Measurements from ENCODE around the gene THRA.

DNA sequence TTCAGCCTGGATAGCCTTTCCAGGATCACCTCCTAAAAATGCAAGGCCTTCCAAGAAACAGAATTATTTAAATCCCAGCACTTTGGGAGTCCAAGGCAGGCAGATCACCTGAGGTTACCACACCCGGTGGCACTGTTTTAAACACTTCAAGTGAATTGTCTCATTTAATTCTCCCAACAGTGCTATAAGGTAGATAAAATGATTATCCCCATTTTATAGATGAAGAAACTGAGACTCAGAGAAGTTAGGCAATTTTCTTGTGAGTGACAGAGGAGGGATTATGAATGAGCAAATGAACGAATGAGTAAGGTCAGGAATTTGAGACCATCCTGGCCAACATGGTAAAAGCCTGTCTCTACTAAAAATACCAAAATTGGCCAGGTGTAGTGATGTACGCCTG lies 16.8 kb downstream of the THRA start:
- TF ChIP-seq, protein P1, sequence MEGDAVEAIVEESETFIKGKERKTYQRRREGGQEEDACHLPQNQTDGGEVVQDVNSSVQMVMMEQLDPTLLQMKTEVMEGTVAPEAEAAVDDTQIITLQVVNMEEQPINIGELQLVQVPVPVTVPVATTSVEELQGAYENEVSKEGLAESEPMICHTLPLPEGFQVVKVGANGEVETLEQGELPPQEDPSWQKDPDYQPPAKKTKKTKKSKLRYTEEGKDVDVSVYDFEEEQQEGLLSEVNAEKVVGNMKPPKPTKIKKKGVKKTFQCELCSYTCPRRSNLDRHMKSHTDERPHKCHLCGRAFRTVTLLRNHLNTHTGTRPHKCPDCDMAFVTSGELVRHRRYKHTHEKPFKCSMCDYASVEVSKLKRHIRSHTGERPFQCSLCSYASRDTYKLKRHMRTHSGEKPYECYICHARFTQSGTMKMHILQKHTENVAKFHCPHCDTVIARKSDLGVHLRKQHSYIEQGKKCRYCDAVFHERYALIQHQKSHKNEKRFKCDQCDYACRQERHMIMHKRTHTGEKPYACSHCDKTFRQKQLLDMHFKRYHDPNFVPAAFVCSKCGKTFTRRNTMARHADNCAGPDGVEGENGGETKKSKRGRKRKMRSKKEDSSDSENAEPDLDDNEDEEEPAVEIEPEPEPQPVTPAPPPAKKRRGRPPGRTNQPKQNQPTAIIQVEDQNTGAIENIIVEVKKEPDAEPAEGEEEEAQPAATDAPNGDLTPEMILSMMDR (IDR thresholded peaks at IDR 0.05; ENCODE audit: low read depth, low read length, poor library complexity, severe bottlenecking): no peak
- TF ChIP-seq EZH2phosphoT487 (IDR thresholded peaks at IDR 0.05; ENCODE audit: borderline replicate concordance, low read length): no peak

Measured in DOHH2 (cell line).